Thyroid gland (tissue), 4 donors: ENCODE measurements around the gene NFIB.

Experiments
- CTCF ChIP-seq, 6 experiments: fragments of 200-600 bp in 3 of 6; fragments of 450-650 bp in 3 of 6; sonication (generic) in 3 of 6; IDR thresholded peaks; one replicate each; pipeline ENCODE4 v1.5.1; 2016 to 2019; ENCODE audit warnings: antibody characterized with exemption in 6 of 6, mild to moderate bottlenecking in 2 of 6, inconsistent platforms in 1 of 6, moderate library complexity in 1 of 6
- POLR2A ChIP-seq, 2 donors: fragments of 450-650 bp; IDR thresholded peaks; one replicate each; pipeline ENCODE4 v1.6.1; 2017; ENCODE audit warnings: antibody characterized with exemption in 2 of 2, mild to moderate bottlenecking in 2 of 2, moderate library complexity in 1 of 2

GRCh38 chr9:14247577-14247976 is 66.4 kb downstream of the NFIB start:
- TF ChIP-seq CTCF (IDR thresholded peaks at IDR 0.05) (no peak), POLR2A (IDR thresholded peaks at IDR 0.05) (no peak)
